ENCODE data around the gene GK.
A peak's percentile ranks its signal among the peaks of the same experiment; 100 is the strongest.
"Not testable (repeated sequence)": the region's sequence is repeated elsewhere in the genome, so short reads cannot be mapped to it uniquely, and the experiment has no call there.

Gene GK

DNA sequence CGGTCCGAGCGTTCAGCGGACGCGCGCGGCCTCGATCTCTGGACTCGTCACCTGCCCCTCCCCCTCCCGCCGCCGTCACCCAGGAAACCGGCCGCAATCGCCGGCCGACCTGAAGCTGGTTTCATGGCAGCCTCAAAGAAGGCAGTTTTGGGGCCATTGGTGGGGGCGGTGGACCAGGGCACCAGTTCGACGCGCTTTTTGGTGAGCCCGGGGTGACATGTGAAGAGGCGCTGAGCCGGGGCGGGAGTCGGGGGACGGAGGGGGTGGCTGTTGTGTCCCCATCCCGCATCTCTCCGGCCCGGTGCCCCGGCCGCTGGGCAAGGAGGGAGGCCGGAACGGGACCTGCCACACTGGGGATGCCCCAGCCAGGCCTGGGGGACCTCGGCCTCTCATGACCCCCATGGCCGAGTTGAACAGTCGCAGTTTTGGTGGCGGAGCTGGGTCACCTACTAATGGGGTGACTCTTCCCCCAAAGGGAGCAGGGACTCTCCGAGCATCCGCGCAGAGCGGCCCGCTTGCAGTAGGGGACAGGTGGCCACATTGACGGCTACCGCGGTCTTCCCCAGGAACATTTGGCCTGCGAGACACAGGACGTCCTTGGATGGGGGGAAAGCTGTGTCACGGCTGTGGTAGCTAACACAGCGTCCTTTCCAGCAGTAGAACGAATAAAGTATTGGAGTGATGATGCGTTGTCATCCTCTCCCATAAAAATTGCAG is at the start of gene GK:
GK (plus strand) TSS at position 9 of the 717 bp plus-strand sequence; CDS start at position 124, 115 bp downstream.
- DNase-seq = peak in 1 of 2 donors; percentile 5

GRCh38 chrX:30607155-30607554 is 46.1 kb upstream of the GK start:
- DNase-seq = no peak

DNA sequence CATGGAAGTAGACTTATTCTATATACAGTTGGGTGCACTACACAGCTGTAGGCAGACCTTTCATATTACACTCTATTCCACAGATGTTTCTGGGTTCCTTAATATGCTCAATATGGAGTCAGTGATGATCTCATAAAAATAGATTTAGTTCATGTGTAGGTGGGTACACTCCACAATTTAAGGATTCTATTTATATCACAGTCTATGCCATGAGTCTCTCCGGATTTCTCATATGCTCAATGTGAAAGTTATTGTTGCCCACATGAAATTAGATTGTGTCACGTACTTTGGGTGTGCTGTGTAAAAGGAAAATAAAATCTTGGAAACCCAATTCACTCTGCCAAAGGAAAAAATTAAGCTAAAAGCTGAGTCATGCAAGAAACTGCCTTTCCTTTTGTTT is 43.2 kb upstream of the GK start:
- no peak for DNase-seq

DNA sequence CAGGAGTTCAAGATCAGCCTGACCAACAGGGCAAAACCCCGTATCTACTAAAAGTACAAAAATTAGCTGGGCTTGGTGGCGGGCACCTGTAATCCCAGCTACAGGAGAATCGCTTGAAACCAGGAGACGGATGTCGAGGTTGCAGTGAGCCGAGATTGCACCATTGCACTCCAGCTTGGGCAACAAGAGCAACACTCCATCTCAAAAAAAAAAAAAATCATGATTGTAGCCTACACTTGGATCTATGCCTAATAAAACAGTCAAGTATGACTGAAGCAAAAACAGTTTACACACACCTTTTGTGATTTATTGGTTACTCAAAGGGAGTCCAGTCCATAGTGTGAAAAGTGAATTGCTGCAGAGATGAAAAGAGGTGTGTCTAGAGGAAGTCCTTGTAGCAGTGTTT is 41.0 kb upstream of the GK start:
- no peak for DNase-seq

DNA sequence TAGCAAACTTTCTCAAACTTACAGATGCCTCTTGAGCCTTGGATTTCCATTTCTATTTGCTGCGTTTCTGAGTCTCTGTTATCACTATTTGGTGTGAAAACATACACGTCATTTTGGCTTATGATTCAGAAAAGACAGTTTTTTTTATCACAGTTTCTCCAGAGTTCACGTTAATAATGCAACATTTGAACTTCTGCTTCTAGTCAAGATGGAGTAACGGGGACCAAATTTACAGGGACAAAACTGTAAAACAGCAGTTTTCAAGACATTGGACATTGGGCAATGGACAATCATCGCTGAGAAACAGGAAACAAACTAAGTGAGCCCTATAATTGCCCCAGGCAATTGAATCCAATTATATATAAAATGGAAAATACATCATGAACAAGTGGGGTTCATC is 39.5 kb upstream of the GK start:
- no peak for DNase-seq

GRCh38 chrX:30615229-30615628 is 38.0 kb upstream of the GK start:
- no peak for DNase-seq

DNA sequence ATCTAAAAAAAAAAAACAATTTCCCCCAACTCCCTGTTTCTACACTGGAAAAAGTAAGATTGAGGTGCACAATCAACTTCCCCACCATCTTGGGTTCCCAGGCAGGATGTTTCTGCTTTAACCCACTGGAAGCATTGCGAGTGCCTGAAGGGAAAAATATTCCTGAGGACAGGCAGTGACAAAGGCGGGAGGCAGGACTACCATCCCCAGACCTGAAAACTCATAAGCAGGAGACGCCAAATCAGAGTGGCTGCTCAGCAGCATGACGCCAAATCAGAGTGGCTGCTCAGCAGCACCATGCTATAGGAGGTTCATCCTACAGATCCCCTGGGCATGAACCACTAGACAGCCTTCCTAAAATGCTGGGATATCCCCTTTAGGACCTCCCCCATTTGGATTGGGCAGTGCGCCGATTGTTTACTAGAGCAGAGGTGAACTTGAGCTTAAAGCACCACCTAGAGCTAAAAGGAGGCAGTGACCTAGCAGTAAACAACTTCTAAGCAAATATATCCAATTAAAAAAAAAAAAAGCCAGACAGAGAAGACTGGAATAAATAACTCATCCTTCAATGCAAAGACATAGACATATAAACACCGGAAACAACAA is 35.0 kb upstream of the GK start:
- DNase-seq = no peak

- no peak for DNase-seq
These were observed 33.1 kb upstream of the GK start for GRCh38 chrX:30620125-30620524.

- DNase-seq = no peak
These were observed 32.1 kb upstream of the GK start for GRCh38 chrX:30620980-30621618.

DNA sequence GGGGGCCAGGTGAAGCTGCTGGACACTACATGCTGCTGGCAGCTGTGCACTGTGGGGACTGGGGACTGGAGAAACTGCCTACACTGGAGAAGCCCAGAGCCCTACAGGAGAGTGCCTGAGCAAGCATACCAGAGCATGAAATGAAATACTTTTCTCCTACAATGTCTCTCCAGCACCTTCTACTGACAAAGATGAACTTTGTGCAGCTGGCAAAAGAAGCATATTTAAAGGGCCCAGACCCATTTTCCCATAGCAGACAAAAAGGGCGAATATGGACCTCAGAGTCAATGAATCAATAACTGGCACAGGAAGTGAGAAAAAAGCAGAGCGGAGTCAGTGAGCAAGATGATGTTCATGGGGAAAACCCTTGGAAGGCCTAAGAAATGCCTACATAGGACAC is 30.9 kb upstream of the GK start:
- no peak for DNase-seq

GRCh38 chrX:30626402-30626801 is 26.8 kb upstream of the GK start:
- no peak for DNase-seq

GRCh38 chrX:30627818-30628652 is 25.2 kb upstream of the GK start:
- DNase-seq = no peak

- DNase-seq = not testable (repeated sequence)
These were observed 19.2 kb upstream of the GK start for GRCh38 chrX:30634070-30634469.

DNA sequence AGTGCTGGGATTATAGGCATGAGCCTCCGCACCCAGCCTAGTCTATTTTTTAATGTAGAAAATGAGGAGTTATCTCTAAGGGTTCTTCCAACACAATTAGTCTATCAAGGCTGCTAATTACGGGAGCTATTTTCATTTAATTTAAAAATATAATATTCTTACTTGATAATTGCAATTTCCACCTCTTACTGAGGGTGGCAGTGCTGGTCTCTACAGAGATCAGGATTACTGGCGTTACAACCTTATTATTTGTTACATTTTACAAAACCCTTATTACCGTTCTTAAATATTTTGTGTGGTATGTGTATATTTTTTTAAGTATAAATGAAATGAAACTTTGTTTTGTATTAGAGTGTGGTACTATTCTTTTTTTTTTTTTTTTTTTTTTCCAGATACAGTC is 17.6 kb upstream of the GK start:
- no peak for DNase-seq

DNA sequence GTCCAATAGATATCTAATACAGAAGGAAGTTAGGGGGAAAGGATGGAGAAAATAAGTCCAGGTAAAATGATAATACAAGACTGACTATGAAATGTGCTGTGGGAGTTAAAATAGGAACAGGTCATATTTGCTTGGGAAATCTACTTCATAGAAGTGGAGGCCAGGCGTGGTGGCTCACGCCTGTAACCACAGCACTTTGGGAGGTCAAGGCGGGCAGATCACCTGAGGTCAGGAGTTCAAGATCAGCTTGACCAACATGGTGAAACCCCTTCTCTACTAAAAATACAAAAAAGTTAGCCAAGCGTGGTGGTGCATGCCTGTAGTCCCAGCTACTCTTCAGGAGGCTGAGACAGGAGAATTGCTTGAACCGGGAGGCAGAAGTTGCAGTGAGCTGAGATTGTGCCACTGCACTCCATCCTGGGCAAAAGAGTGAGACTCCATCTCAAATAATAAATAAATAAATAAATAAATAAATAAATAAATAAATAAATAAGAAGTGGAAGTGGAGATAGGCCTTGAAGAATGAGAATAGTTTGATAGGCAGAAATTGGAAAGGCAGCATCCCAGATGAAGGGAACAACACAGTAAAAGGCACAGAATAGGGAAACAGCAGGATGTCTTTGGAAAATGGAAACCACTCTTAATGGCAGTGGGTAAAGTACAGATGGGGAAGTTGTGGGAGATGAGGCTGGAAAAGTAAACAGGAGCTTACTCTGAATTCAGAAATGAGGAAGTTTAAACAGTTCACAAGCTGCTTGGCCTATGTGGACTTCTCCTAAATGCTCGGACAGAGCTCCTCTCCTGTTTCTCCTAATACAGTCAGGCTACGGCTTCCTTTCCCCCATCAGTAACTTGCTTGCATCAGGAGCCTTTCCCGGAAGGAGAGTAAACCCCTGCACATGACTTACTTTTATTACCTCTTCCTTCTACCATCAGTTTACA is 15.1 kb upstream of the GK start:
- DNase-seq = no peak

GRCh38 chrX:30639702-30640101 is 13.5 kb upstream of the GK start:
- DNase-seq = not testable (repeated sequence)

- no peak for DNase-seq
These were observed 10.6 kb upstream of the GK start for GRCh38 chrX:30642642-30643041.

GRCh38 chrX:30643313-30643821 is 9.9 kb upstream of the GK start:
- DNase-seq = no peak

- no peak for DNase-seq
These were observed 3.4 kb upstream of the GK start for GRCh38 chrX:30649859-30650258.

GRCh38 chrX:30652527-30653414 is 452 bp upstream of the GK start:
- DNase-seq = peak; percentile 80 to 95

DNA sequence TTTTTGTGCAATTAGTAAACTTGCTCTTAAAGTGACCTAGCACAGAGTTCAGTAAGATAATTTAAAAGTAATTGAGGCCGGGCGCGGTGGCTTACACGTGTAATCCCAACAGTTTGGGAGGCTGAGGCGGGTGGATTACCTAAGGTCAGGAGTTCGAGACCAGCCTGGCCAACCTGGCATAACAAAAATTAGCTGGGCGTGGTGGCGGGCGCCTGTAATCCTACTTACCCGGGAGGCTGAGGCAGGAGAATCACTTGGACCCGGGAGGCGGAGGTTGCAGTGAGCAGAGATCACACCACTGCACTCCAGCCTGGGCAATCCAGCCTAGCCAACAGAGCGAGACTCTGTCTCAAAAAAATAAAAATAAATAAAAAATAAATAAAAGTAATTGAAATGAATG is 1.2 kb downstream of the GK start:
- DNase-seq = not testable (repeated sequence)
